Dendritic cell treated with granulocyte-macrophage colony-stimulating factor and Interleukin-4, amounts not matched to agents 40 ng/mL and 50 ng/mL, for 4 days (primary cell): ENCODE measurements around the gene SEMA4C.
"Not testable (repeated sequence)": the region's sequence is repeated elsewhere in the genome, so short reads cannot be mapped to it uniquely, and the experiment has no call there.

ENCODE experiments used
- H3K27ac Mint-ChIP-seq: one replicate; pipeline ENCODE4 v1.8.0; 2022; ENCODE audit warnings: mild to moderate bottlenecking, mixed read lengths
- H3K27me3 Mint-ChIP-seq: one replicate; pipeline ENCODE4 v1.8.0; 2022; ENCODE audit warnings: mild to moderate bottlenecking, mixed read lengths
- H3K36me3 Mint-ChIP-seq: one replicate; pipeline ENCODE4 v1.8.0; 2022; ENCODE audit warnings: low read depth, mixed read lengths
- H3K4me1 Mint-ChIP-seq: one replicate; pipeline ENCODE4 v1.8.0; 2022; ENCODE audit warnings: low read depth, mixed read lengths
- H3K4me3 Mint-ChIP-seq: one replicate; pipeline ENCODE4 v1.8.0; 2022; ENCODE audit warnings: mild to moderate bottlenecking, moderate library complexity, mixed read lengths
- H3K9me3 Mint-ChIP-seq: one replicate; pipeline ENCODE4 v1.8.0; 2022; ENCODE audit warnings: mixed read lengths
- intact Hi-C: fragments of 100-400 bp; cut with micrococcal nuclease; formaldehyde crosslinking; loops from one replicate; pipeline ENCODE4 v1.15.0; 2022

SEMA4C gene

DNA sequence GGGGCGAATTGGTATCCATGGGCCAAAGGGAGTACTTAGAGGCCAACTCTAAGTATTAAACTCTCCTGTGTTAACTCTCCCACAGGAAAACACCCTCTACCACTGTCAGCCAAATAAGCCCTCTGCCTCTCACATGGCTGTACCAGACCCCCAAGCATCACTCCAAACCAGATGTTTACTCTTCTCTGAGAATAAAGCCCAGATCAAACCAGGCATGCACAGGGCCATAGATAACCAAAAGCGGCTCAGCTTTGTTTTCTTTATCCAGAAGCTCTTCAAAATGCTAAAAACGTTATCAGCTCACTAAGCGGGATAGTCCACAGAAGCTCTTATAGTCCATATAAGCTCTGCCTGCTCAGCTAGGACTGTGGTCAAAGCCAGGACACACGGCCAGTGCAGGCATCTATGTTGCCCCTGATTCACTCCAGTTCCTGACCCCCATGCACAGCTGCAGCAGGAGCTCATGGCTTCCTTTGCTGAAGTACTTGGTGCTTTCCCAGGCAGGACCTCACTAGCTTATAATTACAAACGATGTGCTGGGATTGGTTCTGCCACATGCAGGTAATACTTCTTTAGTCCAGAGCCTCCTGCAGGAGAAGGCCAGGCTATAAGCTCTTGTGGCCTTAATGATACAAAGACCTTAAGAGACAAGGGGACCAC lies 21.0 kb upstream of the SEMA4C start:
- no peaks in the 10 kb centered on the region for H3K36me3 Mint-ChIP-seq
- H3K4me3 Mint-ChIP-seq: no peak overlapping the region
- H3K4me1 Mint-ChIP-seq: peaks cover 25% of the 10 kb centered on the region
- no peak overlapping the region for H3K27ac Mint-ChIP-seq
- H3K9me3 Mint-ChIP-seq: no peaks in the 10 kb centered on the region
- H3K27me3 Mint-ChIP-seq: peaks cover 76% of the 10 kb centered on the region
- intact Hi-C loops: no loop called here

DNA sequence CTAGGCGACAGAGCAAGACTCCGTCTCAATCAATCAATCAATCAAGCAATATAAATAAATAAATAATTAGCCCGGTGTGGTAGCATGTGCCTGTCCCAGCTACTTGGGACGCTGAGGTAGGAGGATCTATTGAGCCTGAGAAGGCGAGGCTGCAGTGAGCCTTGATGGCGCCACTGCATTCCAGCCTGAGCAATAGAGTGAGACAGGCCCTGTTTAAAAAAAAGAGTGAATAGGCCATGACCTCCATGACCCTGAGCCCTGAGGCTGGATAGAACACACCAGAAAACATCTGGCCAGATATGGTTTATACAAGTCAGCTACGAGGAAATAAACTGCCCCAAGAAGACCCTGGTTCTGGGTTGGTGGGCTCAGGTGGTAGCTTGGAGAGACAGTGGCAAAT lies 20.4 kb upstream of the SEMA4C start:
- intact Hi-C loops: no loop called here
- no peak overlapping the region for H3K27ac Mint-ChIP-seq
- H3K9me3 Mint-ChIP-seq: no peaks in the 10 kb centered on the region
- H3K4me3 Mint-ChIP-seq: no peak overlapping the region
- H3K27me3 Mint-ChIP-seq: peaks cover 76% of the 10 kb centered on the region
- H3K36me3 Mint-ChIP-seq: no peaks in the 10 kb centered on the region
- peaks cover 32% of the 10 kb centered on the region for H3K4me1 Mint-ChIP-seq

DNA sequence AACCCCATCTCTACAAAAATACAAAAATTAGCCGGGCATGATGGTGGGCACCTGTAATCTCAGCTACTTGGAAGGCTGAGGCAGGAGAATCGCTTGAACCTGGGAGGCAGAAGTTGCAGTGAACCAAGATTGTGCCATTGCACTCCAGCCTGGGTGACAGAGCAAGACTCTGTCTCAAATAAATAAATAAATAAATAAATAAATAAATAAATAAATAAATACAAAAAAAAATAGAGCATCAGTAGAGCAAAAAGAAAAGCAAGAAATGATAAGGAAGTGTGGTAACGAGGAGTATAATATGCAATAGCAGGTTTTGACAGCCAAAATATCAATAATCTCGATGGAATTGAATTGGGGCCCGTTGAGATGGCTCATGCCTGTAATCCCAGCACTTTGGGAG lies 19.6 kb upstream of the SEMA4C start:
- H3K4me3 Mint-ChIP-seq, H3K36me3 Mint-ChIP-seq, intact Hi-C loops, H3K9me3 Mint-ChIP-seq, H3K27ac Mint-ChIP-seq: not testable (repeated sequence)
- peaks cover 79% of the 10 kb centered on the region for H3K27me3 Mint-ChIP-seq
- peaks cover 39% of the 10 kb centered on the region for H3K4me1 Mint-ChIP-seq

DNA sequence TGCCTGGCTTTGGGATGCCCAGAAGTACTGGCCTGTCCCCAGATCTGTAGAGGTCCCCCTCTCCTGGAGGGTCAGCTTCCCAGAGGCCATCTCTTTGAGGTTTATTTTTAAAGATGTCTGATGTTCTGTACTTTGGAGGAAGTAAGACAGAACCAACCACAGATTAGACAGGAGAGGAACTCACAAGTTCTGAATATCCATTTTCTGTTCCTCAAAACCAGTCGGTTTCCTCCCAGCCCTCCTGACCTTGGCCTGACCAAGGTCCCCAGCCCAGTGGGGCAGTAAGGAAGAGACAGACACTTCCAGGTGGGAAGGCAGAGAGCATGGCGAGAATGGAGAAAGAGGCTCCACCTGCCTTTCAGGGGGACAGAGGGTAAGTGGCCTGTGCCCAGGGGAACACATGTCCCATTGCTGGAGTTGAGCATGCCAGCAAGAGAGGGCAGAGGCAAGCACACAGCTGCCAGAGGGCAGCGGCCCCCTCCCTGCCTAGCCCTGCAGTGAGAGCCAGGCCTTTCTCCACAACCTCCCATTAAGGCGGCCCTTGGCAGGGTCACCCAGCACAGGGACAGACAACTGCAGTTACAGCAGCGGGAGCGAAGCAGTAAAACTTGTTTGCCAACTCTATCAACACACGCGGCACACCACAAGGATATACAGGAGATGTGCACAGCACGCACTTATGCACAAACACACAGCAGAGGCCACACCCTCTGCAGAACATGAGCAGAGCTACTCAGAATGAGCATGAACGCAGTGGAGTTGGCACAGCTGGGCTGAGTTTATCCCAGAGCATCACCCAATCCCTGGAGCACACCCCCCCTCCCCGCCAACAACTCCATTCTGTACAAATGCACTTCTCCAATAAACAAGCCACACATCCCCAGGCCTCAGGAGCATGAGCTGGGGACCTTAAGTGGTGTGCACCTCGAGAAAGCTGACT lies 18.5 kb upstream of the SEMA4C start:
- H3K4me1 Mint-ChIP-seq: peaks cover 45% of the 10 kb centered on the region
- no peaks in the 10 kb centered on the region for H3K9me3 Mint-ChIP-seq
- peaks cover 85% of the 10 kb centered on the region for H3K27me3 Mint-ChIP-seq
- H3K27ac Mint-ChIP-seq: peak overlapping the region; percentile 35
- H3K4me3 Mint-ChIP-seq: peak overlapping the region; percentile 13
- intact Hi-C loops: no loop called here
- no peaks in the 10 kb centered on the region for H3K36me3 Mint-ChIP-seq

DNA sequence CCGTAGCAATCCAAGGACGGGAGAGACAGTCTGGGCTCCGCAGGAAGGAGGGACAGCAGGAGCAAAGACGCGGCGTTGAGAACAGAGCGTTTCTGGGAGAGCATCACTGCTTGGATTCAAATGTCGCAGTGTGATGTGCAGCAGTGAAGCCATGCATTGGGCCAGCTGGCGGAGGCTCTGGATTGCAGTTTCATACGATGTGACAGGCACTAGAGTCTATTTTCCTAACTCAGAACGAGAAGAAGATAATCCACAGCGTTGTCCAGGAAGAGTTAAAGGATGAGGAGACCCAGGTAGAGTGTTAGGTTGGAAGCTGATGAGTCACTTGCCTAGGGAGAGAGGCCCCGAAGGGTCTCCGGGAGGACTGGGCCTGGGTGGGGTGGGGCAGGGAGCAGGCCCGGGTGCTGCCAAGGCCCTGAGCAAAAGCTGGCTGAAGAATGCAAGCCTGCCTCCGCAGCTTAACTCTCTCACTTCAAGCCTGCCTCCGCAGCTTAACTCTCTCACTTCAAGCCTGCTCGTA lies 17.7 kb upstream of the SEMA4C start:
- H3K4me1 Mint-ChIP-seq: peaks cover 45% of the 10 kb centered on the region
- peak overlapping the region; percentile 13 for H3K4me3 Mint-ChIP-seq
- no peaks in the 10 kb centered on the region for H3K9me3 Mint-ChIP-seq
- peak overlapping the region; percentile 35 for H3K27ac Mint-ChIP-seq
- peaks cover 85% of the 10 kb centered on the region for H3K27me3 Mint-ChIP-seq
- intact Hi-C loops: no loop called here
- no peaks in the 10 kb centered on the region for H3K36me3 Mint-ChIP-seq

DNA sequence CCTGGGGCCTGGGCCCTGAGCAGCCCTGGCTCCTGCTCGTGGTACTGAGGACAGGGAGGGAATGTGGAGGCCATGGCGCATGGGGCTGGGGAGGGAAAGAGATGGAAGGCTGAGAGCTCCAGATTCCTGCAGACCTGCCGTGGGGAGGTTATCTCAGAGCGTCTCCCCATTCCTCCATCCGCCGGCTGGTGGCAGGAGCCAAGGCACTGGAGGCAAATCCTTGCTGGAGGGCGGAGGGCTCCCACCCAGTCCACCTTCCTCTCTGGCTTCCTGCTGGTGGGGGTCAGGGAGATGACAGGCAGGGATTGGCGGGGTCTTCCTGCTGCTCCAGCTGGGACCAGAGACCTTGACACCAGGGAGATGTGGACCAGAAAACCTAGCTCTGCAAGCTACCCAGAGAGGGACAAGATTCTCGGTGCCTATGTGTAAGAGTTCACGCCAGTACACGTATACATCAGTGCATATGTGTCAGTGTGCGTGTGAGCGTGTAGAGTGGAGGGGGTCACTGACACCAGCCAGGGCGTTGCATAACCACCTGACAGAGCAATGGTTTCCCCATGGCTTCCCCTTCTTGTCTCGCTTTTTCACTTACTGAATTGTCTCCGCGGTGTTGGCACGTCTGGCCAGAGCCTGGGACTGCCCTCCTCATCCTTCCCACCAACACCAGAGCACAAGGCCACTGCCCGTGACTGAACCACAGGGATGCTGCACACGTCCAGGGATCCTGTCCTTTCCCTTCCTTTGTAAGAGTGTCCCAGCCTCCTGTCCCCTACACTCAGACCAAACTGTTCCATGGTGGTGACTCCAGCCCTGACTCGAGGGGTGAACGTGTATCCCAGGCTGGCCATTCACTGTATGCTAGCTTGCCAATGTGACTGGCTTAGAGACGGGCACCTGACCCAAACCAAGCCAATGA lies 15.8 kb upstream of the SEMA4C start:
- Mint-ChIP-seq H3K9me3 (no peaks in the 10 kb centered on the region), H3K27me3 (peaks cover 85% of the 10 kb centered on the region), H3K36me3 (no peaks in the 10 kb centered on the region), H3K27ac (peak overlapping the region; percentile 60), H3K4me1 (peaks cover 50% of the 10 kb centered on the region), H3K4me3 (no peak overlapping the region)
- intact Hi-C loops: no loop called here

DNA sequence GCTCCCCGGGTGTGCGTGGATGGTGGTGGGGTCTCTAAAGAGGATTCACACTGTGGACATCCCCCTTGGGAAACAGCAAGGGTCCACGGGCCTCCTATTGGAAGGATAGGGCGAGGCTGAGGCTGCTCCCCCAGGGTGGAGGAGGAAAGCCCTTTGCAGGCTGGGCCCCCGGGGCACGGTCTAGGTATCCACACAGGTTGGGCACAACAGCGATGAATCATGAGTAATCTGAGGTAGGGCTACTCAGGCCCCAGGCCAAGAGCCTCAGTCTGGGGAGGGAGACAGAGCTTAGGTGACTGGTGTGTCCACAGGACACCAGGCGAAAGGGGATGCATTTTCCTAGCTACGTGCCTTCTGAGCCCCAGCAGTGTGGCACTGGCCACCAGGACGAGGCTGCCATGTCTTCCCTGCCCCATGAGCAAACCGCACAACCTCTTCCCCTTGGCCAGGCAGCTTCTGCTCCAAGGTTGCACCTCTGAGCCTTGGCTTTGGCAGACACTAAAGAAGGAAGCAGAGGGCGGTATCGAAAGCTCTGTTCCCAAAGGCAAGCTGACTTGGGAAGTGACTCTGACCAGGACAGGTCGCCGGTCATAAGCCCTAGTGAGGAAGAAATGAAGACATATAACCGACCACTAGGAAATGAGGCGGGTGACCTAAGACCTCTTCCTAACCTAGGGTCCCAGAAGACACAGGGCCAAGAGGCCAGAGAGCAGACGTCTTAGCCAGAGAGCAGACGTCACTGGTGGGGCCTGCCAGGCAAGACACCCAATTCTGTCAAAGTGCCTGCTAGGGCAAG lies 14.6 kb upstream of the SEMA4C start:
- Mint-ChIP-seq H3K27ac (no peak overlapping the region), H3K4me3 (no peak overlapping the region), H3K27me3 (peaks cover 88% of the 10 kb centered on the region)

DNA sequence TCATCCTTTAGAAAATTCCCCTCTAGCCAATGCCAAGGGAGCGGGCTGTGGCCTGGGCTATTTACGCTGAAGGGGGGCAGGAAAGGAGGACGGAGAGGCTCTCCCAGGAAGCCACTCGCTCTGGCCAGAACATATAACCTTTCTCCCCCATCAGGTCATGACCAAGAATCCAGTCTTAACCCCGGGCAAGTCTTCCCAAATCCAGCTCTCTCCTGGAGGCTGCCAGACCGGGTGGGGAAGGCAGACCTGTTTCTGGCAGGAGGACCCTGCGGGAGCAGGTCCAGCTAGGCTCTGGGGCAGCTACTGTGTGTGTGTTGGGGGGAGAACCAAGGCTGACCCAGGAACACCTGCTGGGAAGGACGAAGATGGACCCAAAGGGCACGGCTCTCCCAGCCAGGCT lies 13.4 kb upstream of the SEMA4C start:
- H3K36me3 Mint-ChIP-seq: no peaks in the 10 kb centered on the region

More for the DNA sequence above, 14.6 kb upstream of the SEMA4C start:
- Mint-ChIP-seq H3K9me3 (no peaks in the 10 kb centered on the region), H3K4me1 (peaks cover 50% of the 10 kb centered on the region), H3K36me3 (no peaks in the 10 kb centered on the region)
- intact Hi-C loops: no loop called here

DNA sequence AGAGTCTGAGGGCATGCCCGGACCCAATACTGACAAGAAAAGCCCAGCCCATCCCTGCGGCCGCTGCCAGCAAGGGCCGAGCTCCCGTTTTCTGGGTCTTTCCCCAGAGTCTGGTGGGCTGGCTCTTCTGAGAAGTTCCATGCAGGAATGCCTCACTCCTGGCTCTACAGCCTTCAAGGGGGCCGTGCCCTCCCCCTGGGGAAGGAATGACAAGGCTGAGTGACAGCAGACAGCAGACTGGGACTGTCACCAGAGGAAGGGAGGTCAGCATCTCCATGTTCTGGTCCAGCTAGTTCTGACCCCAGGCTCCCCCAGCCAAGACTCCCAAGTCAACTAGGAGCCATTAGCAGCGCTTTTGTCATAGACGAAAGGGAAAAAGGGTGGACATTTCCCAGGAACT lies 13.0 kb upstream of the SEMA4C start:
- peaks cover 97% of the 10 kb centered on the region for H3K27me3 Mint-ChIP-seq
- H3K36me3 Mint-ChIP-seq: no peaks in the 10 kb centered on the region
- no peak overlapping the region for H3K4me3 Mint-ChIP-seq
- peaks cover 48% of the 10 kb centered on the region for H3K4me1 Mint-ChIP-seq
- H3K27ac Mint-ChIP-seq: no peak overlapping the region
- H3K9me3 Mint-ChIP-seq: no peaks in the 10 kb centered on the region
- intact Hi-C loops: no loop called here

More for the DNA sequence above, 13.4 kb upstream of the SEMA4C start:
- no peak overlapping the region for H3K27ac Mint-ChIP-seq
- no peak overlapping the region for H3K4me3 Mint-ChIP-seq
- peaks cover 93% of the 10 kb centered on the region for H3K27me3 Mint-ChIP-seq
- intact Hi-C loops: no loop called here
- H3K4me1 Mint-ChIP-seq: peaks cover 48% of the 10 kb centered on the region
- H3K9me3 Mint-ChIP-seq: no peaks in the 10 kb centered on the region

DNA sequence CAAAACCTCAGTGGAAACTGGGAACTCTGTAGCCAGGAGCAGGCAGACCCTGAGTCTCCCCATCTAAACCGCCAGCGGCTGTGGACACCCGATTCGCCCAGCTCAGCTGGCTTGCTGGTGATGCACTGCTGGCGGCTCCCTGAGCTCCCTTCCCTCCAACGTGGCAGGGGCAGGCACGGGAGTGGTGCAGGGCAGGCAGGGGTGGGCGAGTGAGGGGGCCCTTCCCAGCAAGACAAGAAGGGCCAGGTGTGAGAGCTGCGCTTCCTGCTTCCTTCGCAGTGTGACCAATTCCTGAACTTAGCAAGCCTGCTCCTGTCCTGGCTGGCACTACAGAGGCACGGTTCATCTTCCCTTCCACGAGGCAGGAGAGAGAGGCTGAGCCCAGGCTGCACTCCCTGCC lies 12.3 kb upstream of the SEMA4C start:
- Mint-ChIP-seq H3K9me3 (no peaks in the 10 kb centered on the region), H3K27ac (no peak overlapping the region), H3K27me3 (peaks cover 100% of the 10 kb centered on the region), H3K36me3 (no peaks in the 10 kb centered on the region), H3K4me3 (no peak overlapping the region), H3K4me1 (peaks cover 44% of the 10 kb centered on the region)
- intact Hi-C loops: no loop called here

DNA sequence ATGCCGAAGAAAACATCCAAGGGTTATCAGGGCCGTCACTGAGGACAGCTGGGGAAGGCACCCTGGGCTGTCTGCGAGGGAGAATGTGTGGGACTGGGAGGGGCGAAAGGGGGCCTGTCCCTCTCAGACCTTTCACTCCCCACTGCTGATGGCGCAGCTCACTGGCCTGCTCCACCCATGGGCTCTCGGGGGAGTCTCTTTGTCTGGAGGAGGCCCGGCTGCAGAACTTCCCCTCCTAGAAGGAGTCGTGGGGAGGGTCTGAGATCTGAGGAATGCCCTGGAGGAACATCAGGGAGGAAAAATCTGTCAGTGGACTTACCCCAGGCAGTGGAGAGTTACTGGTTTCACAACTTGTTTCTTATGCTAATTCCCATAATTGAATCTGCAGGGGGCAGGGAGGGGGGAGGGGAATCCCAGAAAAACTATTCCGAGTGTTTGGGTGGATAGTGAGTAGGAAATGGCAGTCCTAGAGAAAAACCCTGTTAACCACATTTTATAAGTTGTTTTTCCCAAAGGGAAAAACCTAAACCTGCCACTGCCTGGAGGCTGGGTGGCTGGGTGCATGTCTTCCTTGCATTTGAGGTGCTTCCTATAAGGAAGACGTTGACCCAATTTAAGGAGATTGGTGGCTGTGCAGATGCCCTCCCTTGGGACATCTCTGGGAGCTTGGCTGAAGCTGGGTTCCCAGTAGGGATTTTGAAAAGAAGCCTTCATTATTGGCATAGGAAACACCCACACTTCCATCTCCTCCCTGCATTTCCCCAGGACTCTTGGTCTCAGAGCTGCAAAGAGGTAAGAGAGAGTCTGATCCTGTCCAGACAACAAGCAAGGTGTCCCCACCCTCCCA lies 11.7 kb upstream of the SEMA4C start:
- Mint-ChIP-seq H3K4me3 (no peak overlapping the region), H3K9me3 (no peaks in the 10 kb centered on the region), H3K4me1 (peaks cover 42% of the 10 kb centered on the region), H3K27me3 (peaks cover 100% of the 10 kb centered on the region), H3K36me3 (no peaks in the 10 kb centered on the region), H3K27ac (no peak overlapping the region)
- intact Hi-C loops: no loop called here

DNA sequence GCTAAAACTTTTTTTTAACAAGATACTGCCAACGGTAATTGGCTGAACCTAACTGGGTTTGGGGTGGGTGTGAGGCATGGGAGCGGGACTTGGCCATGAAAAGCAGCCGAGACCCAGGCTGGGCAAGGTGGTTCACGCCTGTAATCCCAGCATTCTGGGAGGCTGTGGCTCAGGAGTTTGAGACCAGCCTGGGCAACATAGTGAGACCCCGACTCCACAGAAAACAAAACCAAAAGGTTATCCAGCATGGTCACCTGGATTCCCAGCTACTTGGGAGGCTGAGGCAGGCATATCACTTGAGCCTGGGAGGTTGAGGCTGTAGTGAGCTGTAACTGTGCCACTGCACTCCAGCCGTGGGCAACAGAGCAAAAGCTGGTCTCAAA lies 11.0 kb upstream of the SEMA4C start:
- Mint-ChIP-seq H3K36me3 (no peaks in the 10 kb centered on the region), H3K27ac (no peak overlapping the region), H3K4me3 (no peak overlapping the region), H3K9me3 (no peaks in the 10 kb centered on the region), H3K27me3 (peaks cover 100% of the 10 kb centered on the region), H3K4me1 (peaks cover 42% of the 10 kb centered on the region)
- intact Hi-C loops: no loop called here
